ENCODE data around the gene CPA2. TPM values are rescaled to one million over a fixed set of nuclear protein-coding genes. Genes with fewer than 3 reads are reported as not detected.
A peak's percentile ranks its signal among the peaks of the same experiment; 100 is the strongest.
"Not testable (repeated sequence)": the region's sequence is repeated elsewhere in the genome, so short reads cannot be mapped to it uniquely, and the experiment has no call there.

Gene CPA2
- polyA plus RNA-seq, 2 of the 4 experiments (the other 2 are of a cell fraction) = not detected

- TF ChIP-seq RCOR1 (IDR thresholded peaks at IDR 0.05; ENCODE audit: low read depth, low read length) = no peak
- TF ChIP-seq GATA3 (IDR thresholded peaks at IDR 0.05; ENCODE audit: borderline replicate concordance) = no peak
- no peak for TF ChIP-seq CEBPB (IDR thresholded peaks at IDR 0.05)
- TF ChIP-seq KDM5A (IDR thresholded peaks at IDR 0.05) = no peak
Observed at GRCh38 chr7:130234078-130234477, 32.6 kb upstream of the CPA2 start (continued).

GRCh38 chr7:130236361-130236760, 30.3 kb upstream of the CPA2 start:
- H3K4me1 ChIP-seq; H3K27ac ChIP-seq; POLR2A ChIA-PET; H3K9me3 ChIP-seq; H3K4me2 ChIP-seq; ATAC-seq; H3K4me3 ChIP-seq; FAIRE-seq; DNase-seq (ENCODE audit: low read depth in 1 of 2, low spot score in 1 of 2): not testable (repeated sequence)
- CTCF ChIA-PET = interaction anchor here (0.7 kb wide), 1 partner anchor 534 kb away, joined by 4 read pairs; no protein-coding TSS in a partner anchor
- WGBS (ENCODE audit: missing lambda C conversion rate) = 46% methylated on average over 4 of the region's 4 CpGs

GRCh38 chr7:130240240-130240639, 26.4 kb upstream of the CPA2 start:
- Histone ChIP-seq H3K4me1 (no peaks in the 10 kb centered on the region), H3K9me3 (no peaks in the 10 kb centered on the region), H3K27ac (no peak overlapping the region), H3K4me3 (no peak overlapping the region), H3K4me2 (no peak overlapping the region)
- ChIA-PET POLR2A (no interaction called here), CTCF (interaction anchor here (1.2 to 1.6 kb wide), 3 partner anchors 38 to 518 kb away, joined by 4 to 5 read pairs (median 4); no protein-coding TSS in a partner anchor)
- no peak for DNase-seq (ENCODE audit: low read depth in 1 of 2, low spot score in 1 of 2)
- WGBS (ENCODE audit: missing lambda C conversion rate) = 83% methylated on average over 1 of the region's 1 CpG
- TF ChIP-seq KDM5A (IDR thresholded peaks at IDR 0.05) = no peak
- no peak for TF ChIP-seq JUN (IDR thresholded peaks at IDR 0.05)
- TF ChIP-seq NR3C1 (IDR thresholded peaks at IDR 0.05) = no peak
- TF ChIP-seq HOXB13 (CRISPR knock-in tag; IDR thresholded peaks at IDR 0.05; ENCODE audit: low read depth) = no peak
- no peak for TF ChIP-seq FOXS1 (CRISPR knock-in tag; IDR thresholded peaks at IDR 0.05)
- TF ChIP-seq E2F6 (IDR thresholded peaks at IDR 0.05; ENCODE audit: borderline replicate concordance, low read depth) = no peak
- TF ChIP-seq RAD21 (conservative IDR thresholded peaks at IDR 0.05 in 1 of 2, IDR thresholded peaks at IDR 0.05 in 1 of 2) = no peak
- no peak for TF ChIP-seq PHF8 (IDR thresholded peaks at IDR 0.05; ENCODE audit: borderline replicate concordance, low read depth)
- FAIRE-seq = no peak
- ATAC-seq = no peak

- Histone ChIP-seq H3K27ac (no peak overlapping the region), H3K4me1 (no peaks in the 10 kb centered on the region), H3K4me3 (no peak overlapping the region), H3K9me3 (no peaks in the 10 kb centered on the region), H3K4me2 (0 out of 3 replicates have a peak overlapping the region, but pooled peaks have one; percentile 1)
- TF ChIP-seq CHD2 (IDR thresholded peaks at IDR 0.05; ENCODE audit: low read length, partially characterized antibody) = no peak
- TF ChIP-seq ZSCAN20 (CRISPR knock-in tag; IDR thresholded peaks at IDR 0.05) = no peak
- TF ChIP-seq RAD21 (conservative IDR thresholded peaks at IDR 0.05 in 1 of 2, IDR thresholded peaks at IDR 0.05 in 1 of 2) = peak; percentile 91 to 93
- TF ChIP-seq NR3C1 (IDR thresholded peaks at IDR 0.05) = no peak
- peak; percentile 90 for TF ChIP-seq SMC3 (IDR thresholded peaks at IDR 0.05)
- TF ChIP-seq CTCF (IDR thresholded peaks at IDR 0.05) = peak; percentile 87
- no peak for TF ChIP-seq CEBPB (IDR thresholded peaks at IDR 0.05)
- ChIA-PET CTCF (interaction anchor here (0.5 to 2.2 kb wide), 11 partner anchors 8 to 516 kb away, joined by 3 to 8 read pairs (median 3); no protein-coding TSS in a partner anchor), POLR2A (no interaction called here)
- DNase-seq (ENCODE audit: low read depth in 1 of 2, low spot score in 1 of 2) = peak; percentile 35 to 51
- peak; percentile 90 to 98 for ATAC-seq
- no peak for FAIRE-seq
- WGBS (ENCODE audit: missing lambda C conversion rate) = 23% methylated on average over 5 of the region's 5 CpGs
Observed at GRCh38 chr7:130242198-130243014, 24.3 kb upstream of the CPA2 start.

- DNase-seq (ENCODE audit: low read depth in 1 of 2, low spot score in 1 of 2); POLR2A ChIA-PET; H3K4me1 ChIP-seq; ATAC-seq; H3K27ac ChIP-seq; H3K4me2 ChIP-seq; H3K4me3 ChIP-seq; H3K9me3 ChIP-seq; FAIRE-seq: not testable (repeated sequence)
- CTCF ChIA-PET = interaction anchor here (0.5 to 2.2 kb wide), 11 partner anchors 9 to 675 kb away, joined by 3 to 8 read pairs (median 3); no protein-coding TSS in a partner anchor
- 19% methylated on average over 1 of the region's 1 CpG for WGBS (ENCODE audit: missing lambda C conversion rate)
Observed at GRCh38 chr7:130243486-130243885, 23.2 kb upstream of the CPA2 start.

- H3K9me3 ChIP-seq; H3K4me1 ChIP-seq; DNase-seq (ENCODE audit: low read depth in 1 of 2, low spot score in 1 of 2); CTCF ChIA-PET; H3K4me2 ChIP-seq; H3K27ac ChIP-seq; POLR2A ChIA-PET; ATAC-seq; H3K4me3 ChIP-seq; FAIRE-seq: not testable (repeated sequence)
- 24% methylated on average over 1 of the region's 1 CpG for WGBS (ENCODE audit: missing lambda C conversion rate)
Observed at GRCh38 chr7:130246491-130246890, 20.2 kb upstream of the CPA2 start.

- H3K9me3 ChIP-seq; CTCF ChIA-PET; FAIRE-seq; H3K4me2 ChIP-seq; ATAC-seq; DNase-seq (ENCODE audit: low read depth in 1 of 2, low spot score in 1 of 2); H3K27ac ChIP-seq; POLR2A ChIA-PET; H3K4me3 ChIP-seq; H3K4me1 ChIP-seq: not testable (repeated sequence)
- 53% methylated on average over 5 of the region's 5 CpGs for WGBS (ENCODE audit: missing lambda C conversion rate)
Observed at GRCh38 chr7:130248842-130249241, 17.8 kb upstream of the CPA2 start.

All from A549 (cell line).